ENCODE measurements around the gene STX10.
A peak's percentile ranks its signal among the peaks of the same experiment; 100 is the strongest.
"Not testable (repeated sequence)": the region's sequence is repeated elsewhere in the genome, so short reads cannot be mapped to it uniquely, and the experiment has no call there.

Gene STX10

DNA sequence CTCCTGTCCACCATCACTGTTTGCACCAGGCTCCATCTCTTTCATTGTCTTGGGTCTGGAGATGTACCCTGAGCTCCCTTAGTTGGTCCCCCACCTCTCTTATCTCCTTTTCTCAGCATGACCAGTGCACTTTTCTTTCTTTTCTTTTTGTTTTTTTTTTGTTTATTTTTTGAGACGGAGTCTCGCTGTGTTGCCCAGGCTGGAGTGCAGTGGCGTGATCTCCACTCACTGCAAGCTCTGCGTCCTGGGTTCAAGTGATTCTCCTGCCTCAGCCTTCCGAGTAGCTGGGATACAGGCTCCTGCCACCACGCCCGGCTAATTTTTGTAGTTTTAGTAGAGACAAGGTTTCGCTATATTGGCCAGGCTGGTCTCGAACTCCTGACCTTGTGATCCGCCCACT, 28.1 kb upstream of the STX10 start:
- H3K9me3 ChIP-seq (ENCODE audit: control insufficient read depth, low read length); H3K9ac ChIP-seq (ENCODE audit: low read length); H3K4me3 ChIP-seq (ENCODE audit: low read length); H3K4me1 ChIP-seq (ENCODE audit: control insufficient read depth, insufficient read depth, low read length); H3K36me3 ChIP-seq (ENCODE audit: control insufficient read depth, insufficient read depth, low read length, severe bottlenecking); DNase-seq (ENCODE audit: low read depth); H3K27me3 ChIP-seq (replicated peaks; ENCODE audit: control insufficient read depth, insufficient read depth, low read length): not testable (repeated sequence)

DNA sequence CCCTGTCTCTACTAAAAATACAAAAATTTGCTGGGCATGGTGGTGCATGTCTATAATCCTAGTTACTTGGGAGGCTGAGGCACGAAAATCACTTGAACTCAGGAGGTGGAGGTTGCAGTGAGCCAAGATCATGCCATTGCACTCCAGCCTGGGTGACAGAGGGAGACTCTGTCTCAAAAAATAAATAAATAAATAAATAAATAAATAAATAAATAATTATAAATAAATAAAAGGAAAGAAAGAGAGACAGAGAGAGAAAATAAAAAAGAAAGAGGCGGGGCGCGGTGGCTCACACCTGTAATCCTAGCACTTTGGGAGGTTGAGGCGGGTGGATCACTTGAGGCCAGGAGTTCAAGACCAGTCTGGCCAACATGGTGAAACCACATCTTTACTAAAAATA, 27.4 kb upstream of the STX10 start:
- DNase-seq (ENCODE audit: low read depth): not testable (repeated sequence)

DNA sequence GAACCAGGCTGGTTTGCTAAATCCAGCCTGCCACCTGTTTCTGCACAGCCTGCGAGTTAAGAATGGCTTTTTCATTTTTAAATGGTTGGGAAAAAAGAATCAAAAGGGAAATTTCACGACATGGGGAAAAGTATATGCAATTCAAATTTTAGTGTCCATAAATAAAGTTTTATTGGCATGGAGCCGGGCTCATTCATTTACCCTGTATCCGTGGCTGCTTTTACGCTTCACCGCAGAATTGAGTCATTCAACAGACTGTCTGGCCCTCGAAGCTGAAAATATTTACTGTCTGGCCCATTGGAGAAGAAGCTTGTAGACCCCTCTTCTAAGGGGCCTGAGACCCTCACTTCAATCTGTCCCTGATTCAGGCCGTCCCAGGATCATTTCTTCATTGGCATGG, 26.2 kb upstream of the STX10 start:
- Histone ChIP-seq H3K9ac (ENCODE audit: low read length) (no peak overlapping the region), H3K9me3 (ENCODE audit: control insufficient read depth, low read length) (no peaks in the 10 kb centered on the region), H3K36me3 (ENCODE audit: control insufficient read depth, insufficient read depth, low read length, severe bottlenecking) (no peaks in the 10 kb centered on the region), H3K27me3 (replicated peaks; ENCODE audit: control insufficient read depth, insufficient read depth, low read length) (no peaks in the 10 kb centered on the region), H3K4me3 (ENCODE audit: low read length) (no peak overlapping the region), H3K4me1 (ENCODE audit: control insufficient read depth, insufficient read depth, low read length) (peaks cover 14% of the 10 kb centered on the region)
- DNase-seq (ENCODE audit: low read depth): no peak

More for the DNA sequence above, 27.4 kb upstream of the STX10 start:
- not testable (repeated sequence) for H3K9me3 ChIP-seq (ENCODE audit: control insufficient read depth, low read length); H3K27me3 ChIP-seq (replicated peaks; ENCODE audit: control insufficient read depth, insufficient read depth, low read length); H3K36me3 ChIP-seq (ENCODE audit: control insufficient read depth, insufficient read depth, low read length, severe bottlenecking); H3K4me3 ChIP-seq (ENCODE audit: low read length); H3K9ac ChIP-seq (ENCODE audit: low read length)
- peaks cover 15% of the 10 kb centered on the region for H3K4me1 ChIP-seq (ENCODE audit: control insufficient read depth, insufficient read depth, low read length)

DNA sequence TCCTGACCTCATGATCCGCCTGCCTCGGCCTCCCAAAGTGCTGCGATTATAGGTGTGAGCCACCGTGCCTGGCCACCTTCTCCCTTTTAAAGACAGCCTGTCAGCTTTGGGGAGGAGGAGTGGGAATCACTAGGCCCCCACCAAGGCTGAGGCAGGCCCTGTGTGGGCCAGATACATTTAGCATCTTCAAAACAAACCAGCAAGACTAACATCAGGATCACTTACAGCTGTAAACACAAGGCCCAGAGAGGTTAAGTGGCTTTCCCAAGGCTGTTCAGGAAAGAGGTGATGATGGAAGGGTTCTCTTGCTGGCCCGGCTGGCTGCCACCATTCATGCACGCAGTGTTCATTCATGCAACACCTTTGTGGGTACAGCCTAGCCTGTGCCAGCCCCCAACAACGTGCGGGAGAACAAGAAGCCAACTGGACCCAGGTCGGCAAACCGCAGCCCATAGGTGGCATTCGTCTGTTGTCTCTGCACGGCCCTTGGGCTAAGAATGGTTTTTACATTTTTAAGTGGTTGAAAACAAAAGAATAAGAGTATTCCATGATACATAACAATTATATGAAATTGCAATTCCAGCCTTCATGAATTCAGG, 23.1 kb upstream of the STX10 start:
- H3K9ac ChIP-seq (ENCODE audit: low read length): no peak overlapping the region
- H3K4me3 ChIP-seq (ENCODE audit: low read length): no peak overlapping the region
- DNase-seq (ENCODE audit: low read depth): no peak
- peaks cover 28% of the 10 kb centered on the region for H3K4me1 ChIP-seq (ENCODE audit: control insufficient read depth, insufficient read depth, low read length)
- no peaks in the 10 kb centered on the region for H3K27me3 ChIP-seq (replicated peaks; ENCODE audit: control insufficient read depth, insufficient read depth, low read length)
- no peaks in the 10 kb centered on the region for H3K9me3 ChIP-seq (ENCODE audit: control insufficient read depth, low read length)
- H3K36me3 ChIP-seq (ENCODE audit: control insufficient read depth, insufficient read depth, low read length, severe bottlenecking): no peaks in the 10 kb centered on the region

DNA sequence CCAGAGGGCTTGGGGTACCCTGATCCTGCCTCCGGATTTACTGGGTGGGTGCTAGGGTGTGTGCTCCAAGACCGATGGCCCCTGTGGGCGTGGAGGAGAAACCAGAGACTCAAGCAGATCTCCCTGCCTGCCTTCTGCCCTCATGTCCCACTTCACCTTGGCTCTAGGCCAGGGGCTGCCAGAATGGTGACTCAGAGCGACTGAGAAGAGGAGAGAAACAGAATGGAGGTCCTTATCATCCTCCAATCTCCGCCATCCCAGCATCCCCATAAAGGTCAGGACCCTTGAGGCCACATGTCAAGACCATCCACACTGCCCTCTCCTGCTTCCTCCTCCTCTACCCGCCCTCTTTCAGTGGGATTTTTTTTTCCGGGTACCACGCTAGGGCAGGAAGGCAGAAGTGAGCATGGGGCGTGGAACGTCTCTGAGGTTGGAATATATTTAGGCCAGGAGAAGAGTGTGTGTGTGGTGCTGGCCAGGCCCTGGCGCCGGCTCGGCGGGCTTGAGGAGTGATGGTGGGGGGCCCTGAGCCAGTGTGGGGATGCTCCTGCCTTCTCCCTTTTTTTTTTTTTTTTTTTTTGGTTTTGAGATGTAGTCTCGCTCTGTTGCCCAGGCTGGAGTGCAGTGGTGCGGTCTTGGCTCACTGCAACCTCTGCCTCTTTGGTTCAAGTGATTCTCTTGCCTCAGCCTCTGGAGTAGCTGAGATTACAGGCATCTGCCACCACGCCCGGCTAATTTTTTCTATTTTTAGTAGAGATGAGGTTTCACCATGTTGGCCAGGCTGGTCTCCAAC, 22.4 kb upstream of the STX10 start:
- DNase-seq (ENCODE audit: low read depth): peak; percentile 89
- H3K9me3 ChIP-seq (ENCODE audit: control insufficient read depth, low read length): no peaks in the 10 kb centered on the region
- peaks cover 33% of the 10 kb centered on the region for H3K4me1 ChIP-seq (ENCODE audit: control insufficient read depth, insufficient read depth, low read length)
- H3K27me3 ChIP-seq (replicated peaks; ENCODE audit: control insufficient read depth, insufficient read depth, low read length): no peaks in the 10 kb centered on the region
- peak overlapping the region; percentile 59 for H3K4me3 ChIP-seq (ENCODE audit: low read length)
- H3K36me3 ChIP-seq (ENCODE audit: control insufficient read depth, insufficient read depth, low read length, severe bottlenecking): no peaks in the 10 kb centered on the region
- peak overlapping the region; percentile 79 for H3K9ac ChIP-seq (ENCODE audit: low read length)

DNA sequence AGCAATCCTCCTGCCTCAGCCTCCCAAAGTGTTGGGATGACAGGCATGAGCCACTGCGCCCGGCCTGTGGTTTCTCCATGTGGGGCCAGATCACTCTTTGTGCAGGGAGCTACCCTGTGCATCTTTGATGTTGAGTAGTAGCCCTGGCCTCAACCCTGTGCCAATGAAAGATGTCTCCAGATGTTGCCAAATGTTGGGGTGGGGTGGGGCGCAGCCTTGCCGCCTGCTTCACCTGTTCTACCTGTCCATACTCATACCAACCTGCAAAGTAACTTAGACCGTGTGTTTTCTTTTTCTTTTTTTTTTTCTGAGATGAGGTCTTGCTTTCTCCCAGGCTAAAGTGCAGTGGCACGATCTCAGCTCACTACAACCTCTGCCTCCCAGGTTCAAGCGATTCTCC, 21.0 kb upstream of the STX10 start:
- H3K36me3 ChIP-seq (ENCODE audit: control insufficient read depth, insufficient read depth, low read length, severe bottlenecking): no peaks in the 10 kb centered on the region
- H3K9me3 ChIP-seq (ENCODE audit: control insufficient read depth, low read length): no peaks in the 10 kb centered on the region
- no peak for DNase-seq (ENCODE audit: low read depth)
- H3K4me3 ChIP-seq (ENCODE audit: low read length): no peak overlapping the region
- H3K4me1 ChIP-seq (ENCODE audit: control insufficient read depth, insufficient read depth, low read length): peaks cover 43% of the 10 kb centered on the region
- H3K27me3 ChIP-seq (replicated peaks; ENCODE audit: control insufficient read depth, insufficient read depth, low read length): no peaks in the 10 kb centered on the region
- H3K9ac ChIP-seq (ENCODE audit: low read length): no peak overlapping the region

DNA sequence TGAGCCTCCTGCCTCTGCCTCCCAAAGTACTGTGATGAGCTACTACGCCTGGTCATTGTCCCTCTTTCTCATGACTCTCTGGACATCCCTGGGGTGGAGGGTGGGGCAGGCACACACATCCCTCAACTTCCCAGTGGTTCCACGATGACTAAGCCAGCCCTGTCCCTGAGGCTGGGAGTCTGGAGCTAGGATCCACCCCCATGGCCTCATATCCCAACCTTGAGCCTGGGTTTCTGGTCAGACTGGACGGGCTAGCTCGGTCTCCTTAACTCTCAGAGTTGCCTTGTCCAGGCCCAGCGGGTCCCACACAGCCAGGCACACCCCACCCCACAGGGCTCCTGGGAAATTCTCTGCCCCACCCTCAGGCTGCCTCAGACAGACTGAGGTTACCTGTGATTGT, 19.6 kb upstream of the STX10 start:
- H3K4me3 ChIP-seq (ENCODE audit: low read length): no peak overlapping the region
- H3K27me3 ChIP-seq (replicated peaks; ENCODE audit: control insufficient read depth, insufficient read depth, low read length): no peaks in the 10 kb centered on the region
- no peaks in the 10 kb centered on the region for H3K9me3 ChIP-seq (ENCODE audit: control insufficient read depth, low read length)
- H3K4me1 ChIP-seq (ENCODE audit: control insufficient read depth, insufficient read depth, low read length): peaks cover 50% of the 10 kb centered on the region
- DNase-seq (ENCODE audit: low read depth): peak; percentile 30
- H3K9ac ChIP-seq (ENCODE audit: low read length): no peak overlapping the region
- no peaks in the 10 kb centered on the region for H3K36me3 ChIP-seq (ENCODE audit: control insufficient read depth, insufficient read depth, low read length, severe bottlenecking)

DNA sequence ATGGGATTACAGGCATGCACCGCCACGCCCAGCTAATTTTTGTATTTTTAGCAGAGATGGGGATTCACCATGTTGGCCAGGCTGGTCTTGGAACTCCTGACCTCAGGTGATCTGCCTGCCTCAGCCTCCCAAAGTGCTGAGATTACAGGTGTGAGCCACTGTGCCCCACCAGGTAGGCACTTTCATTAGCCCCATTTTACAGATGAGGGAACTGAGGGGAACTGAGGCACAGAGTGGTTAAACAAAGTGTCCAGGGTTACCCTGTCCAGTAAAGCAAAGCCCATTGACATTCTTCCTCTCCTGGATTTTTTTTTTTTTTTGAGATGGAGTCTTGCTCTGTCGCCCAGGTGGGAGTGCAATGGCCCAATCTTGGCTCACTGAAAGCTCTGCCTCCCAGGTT, 16.0 kb upstream of the STX10 start:
- not testable (repeated sequence) for H3K36me3 ChIP-seq (ENCODE audit: control insufficient read depth, insufficient read depth, low read length, severe bottlenecking); H3K9me3 ChIP-seq (ENCODE audit: control insufficient read depth, low read length); H3K27me3 ChIP-seq (replicated peaks; ENCODE audit: control insufficient read depth, insufficient read depth, low read length); H3K9ac ChIP-seq (ENCODE audit: low read length); H3K4me3 ChIP-seq (ENCODE audit: low read length); DNase-seq (ENCODE audit: low read depth)
- H3K4me1 ChIP-seq (ENCODE audit: control insufficient read depth, insufficient read depth, low read length): peaks cover 55% of the 10 kb centered on the region

DNA sequence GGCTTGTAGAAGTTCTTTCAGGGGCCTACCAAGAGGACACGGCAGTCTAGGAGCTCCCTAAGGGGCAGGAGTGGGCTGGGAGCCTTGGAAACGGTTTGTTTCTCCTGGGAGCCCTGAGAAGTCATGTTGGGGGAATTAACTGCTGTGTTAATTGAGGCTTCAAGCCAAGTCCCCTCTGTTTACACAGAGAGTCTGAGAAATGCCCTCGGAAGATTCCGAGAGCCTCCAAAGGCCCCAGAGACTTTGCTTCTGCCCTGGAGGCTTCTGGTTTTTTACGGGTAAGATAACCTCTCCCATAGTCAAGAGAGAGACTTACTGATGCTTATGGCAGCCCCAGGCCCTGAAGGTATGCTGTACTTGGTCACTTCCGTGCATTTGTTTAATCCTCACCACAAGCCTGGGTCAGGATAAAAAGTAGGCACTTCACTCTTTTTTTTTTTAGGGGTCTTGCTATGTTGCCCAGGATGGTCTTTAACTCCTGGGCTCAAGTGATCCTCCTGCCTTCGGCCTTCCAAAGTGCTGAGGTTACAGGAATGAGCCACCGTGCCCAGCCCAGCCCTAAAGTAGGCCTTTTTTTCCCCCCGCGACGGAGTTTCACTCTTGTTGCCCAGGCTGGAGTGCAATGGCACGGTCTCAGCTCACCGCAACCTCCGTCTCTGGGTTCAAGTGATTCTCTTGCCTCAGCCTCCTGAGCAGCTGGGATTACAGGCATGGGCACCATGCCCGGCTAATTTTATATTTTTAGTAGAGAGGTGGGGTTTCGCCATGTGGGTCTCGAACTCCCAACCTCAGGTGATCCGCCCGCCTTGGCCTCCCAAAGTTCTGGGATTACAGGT, 15.2 kb upstream of the STX10 start:
- no peak for DNase-seq (ENCODE audit: low read depth)
- Histone ChIP-seq H3K9ac (ENCODE audit: low read length) (peak overlapping the region; percentile 89), H3K4me1 (ENCODE audit: control insufficient read depth, insufficient read depth, low read length) (peaks cover 60% of the 10 kb centered on the region), H3K36me3 (ENCODE audit: control insufficient read depth, insufficient read depth, low read length, severe bottlenecking) (no peaks in the 10 kb centered on the region), H3K27me3 (replicated peaks; ENCODE audit: control insufficient read depth, insufficient read depth, low read length) (no peaks in the 10 kb centered on the region), H3K4me3 (ENCODE audit: low read length) (no peak overlapping the region), H3K9me3 (ENCODE audit: control insufficient read depth, low read length) (no peaks in the 10 kb centered on the region)

DNA sequence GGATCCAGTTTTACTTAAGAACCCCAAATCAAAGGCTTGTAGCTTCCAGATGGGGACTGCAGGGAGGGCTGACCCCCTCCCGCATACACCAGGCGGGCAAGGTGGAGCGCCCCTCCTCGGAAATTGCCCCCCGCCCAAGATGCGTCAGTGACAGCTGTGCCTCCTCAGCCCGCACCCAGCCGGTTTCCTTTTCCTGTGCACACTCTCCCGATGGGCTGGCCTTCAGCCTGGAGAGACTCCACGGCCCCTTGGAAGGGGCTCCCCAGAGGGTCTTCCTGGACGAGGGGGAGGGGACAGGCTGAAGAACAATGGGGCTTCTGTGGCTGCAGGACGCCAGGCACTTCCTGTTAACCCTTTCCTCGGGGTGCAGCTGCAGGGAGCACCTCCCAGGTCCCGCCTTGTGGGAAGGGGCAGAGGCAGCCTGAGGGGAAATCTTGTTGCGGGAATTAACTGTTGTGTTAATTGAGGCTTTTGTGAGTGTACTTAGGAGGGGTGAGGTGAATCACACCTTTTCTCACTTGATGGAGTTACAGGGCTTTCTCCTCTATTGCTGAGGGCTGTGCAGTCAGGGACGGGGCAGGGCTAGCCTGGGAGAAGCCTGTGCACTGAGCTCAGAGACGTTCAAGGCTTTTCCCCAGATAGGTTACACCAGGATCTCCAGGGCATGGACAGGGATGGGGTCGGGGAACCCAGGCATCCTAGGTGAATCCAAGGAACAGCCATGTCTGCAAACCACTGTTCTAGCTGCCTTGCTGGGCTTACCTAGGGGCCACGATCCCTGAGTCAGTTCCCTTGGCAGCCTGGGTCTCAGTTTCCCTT, 14.4 kb upstream of the STX10 start:
- peak overlapping the region; percentile 89 for H3K9ac ChIP-seq (ENCODE audit: low read length)
- no peaks in the 10 kb centered on the region for H3K9me3 ChIP-seq (ENCODE audit: control insufficient read depth, low read length)
- DNase-seq (ENCODE audit: low read depth): peak; percentile 48
- H3K27me3 ChIP-seq (replicated peaks; ENCODE audit: control insufficient read depth, insufficient read depth, low read length): no peaks in the 10 kb centered on the region
- H3K4me1 ChIP-seq (ENCODE audit: control insufficient read depth, insufficient read depth, low read length): peaks cover 56% of the 10 kb centered on the region
- no peaks in the 10 kb centered on the region for H3K36me3 ChIP-seq (ENCODE audit: control insufficient read depth, insufficient read depth, low read length, severe bottlenecking)
- H3K4me3 ChIP-seq (ENCODE audit: low read length): peak overlapping the region; percentile 64

Measured in adipocyte (in vitro differentiated cells).